ENCODE measurements around the gene YPEL1.
"Not testable (repeated sequence)": the region's sequence is repeated elsewhere in the genome, so short reads cannot be mapped to it uniquely, and the experiment has no call there.

YPEL1 gene

DNA sequence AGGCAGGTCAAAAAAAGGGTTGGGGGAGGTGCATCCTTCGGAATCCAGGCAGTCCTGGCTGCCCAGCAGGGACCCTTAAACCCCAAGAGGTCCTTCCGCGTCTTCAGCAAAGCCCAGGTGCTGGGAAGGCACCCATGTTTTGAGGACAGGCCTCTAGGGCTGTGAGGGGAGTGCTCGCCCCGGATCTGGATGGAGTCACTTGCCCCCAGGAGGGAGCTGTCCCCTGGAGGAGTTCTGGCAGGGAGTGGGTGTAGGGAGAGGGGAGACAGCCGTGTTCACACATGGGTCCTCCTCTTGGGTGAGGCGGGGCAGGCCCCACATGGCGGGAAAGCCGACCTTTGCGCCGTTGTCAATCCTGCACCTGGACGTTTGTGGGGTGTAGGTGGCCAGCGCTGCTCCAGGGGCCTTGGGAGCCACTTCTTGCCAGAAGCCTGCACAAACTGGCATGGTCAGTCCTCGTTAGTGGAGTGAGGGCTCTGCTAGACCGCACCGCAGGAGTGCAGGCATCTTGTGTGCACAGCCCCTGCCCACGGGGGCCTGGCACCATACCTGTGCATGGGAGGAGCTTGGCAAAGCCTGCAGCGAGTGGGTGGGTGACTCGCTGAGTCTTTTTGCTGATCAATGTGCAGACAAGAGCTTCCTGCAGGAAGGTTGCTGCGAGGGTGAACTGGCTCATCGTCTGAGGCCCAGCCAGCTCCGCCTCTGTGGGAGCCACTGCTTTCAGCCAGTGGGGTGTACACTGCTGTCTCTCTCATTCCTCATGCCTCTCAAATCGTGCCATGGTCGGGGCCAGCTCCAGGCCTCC lies 53.8 kb downstream of the YPEL1 start:
- Histone ChIP-seq H3K4me2 (peak overlapping the region; percentile 62), H3K27me3 (no peaks in the 10 kb centered on the region), H3K4me1 (peaks cover 35% of the 10 kb centered on the region), H3K4me3 (no peak overlapping the region), H3K9me3 (peaks cover 4% of the 10 kb centered on the region; the same call in 1 of the 2 replicates), H3K36me3 (peaks cover 86% of the 10 kb centered on the region), H3K9ac (0 out of 2 replicates have a peak overlapping the region, but pooled peaks have one; percentile 21), H3K27ac (peak overlapping the region; percentile 57), H4K20me1 (peaks cover 27% of the 10 kb centered on the region)
- TF ChIP-seq Cebpa-rat (IDR thresholded peaks at IDR 0.05): no peak

GRCh38 chr22:21680830-21681565 lies 54.6 kb downstream of the YPEL1 start:
- no peak overlapping the region for H3K4me2 ChIP-seq
- H4K20me1 ChIP-seq: peaks cover 27% of the 10 kb centered on the region
- peaks cover 8% of the 10 kb centered on the region for H3K9me3 ChIP-seq
- H3K4me3 ChIP-seq: no peak overlapping the region
- no peak overlapping the region for H3K9ac ChIP-seq
- TF ChIP-seq Cebpa-rat (IDR thresholded peaks at IDR 0.05): no peak
- H3K4me1 ChIP-seq: peaks cover 28% of the 10 kb centered on the region
- peaks cover 86% of the 10 kb centered on the region for H3K36me3 ChIP-seq
- H3K27ac ChIP-seq: peak overlapping the region; percentile 57
- no peaks in the 10 kb centered on the region for H3K27me3 ChIP-seq

DNA sequence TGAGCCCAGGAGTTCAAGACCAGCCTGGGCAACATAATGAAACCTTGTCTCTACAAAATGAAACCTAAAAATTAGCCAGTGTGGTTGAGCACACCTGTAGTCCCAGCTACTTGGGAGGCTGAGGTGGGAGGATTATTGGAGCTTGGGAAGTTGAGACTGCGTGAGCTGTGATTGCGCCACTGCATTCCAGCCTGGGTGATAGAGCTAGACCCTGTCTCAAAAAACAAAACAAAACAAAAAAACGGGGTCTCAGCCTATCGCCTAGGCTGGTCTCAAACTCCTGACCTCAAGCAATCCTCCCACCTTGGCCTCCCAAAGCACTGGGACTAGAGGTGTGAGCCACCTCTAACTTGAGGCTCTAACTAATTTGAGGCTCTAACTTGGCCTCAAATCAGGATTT lies 56.2 kb downstream of the YPEL1 start:
- Histone ChIP-seq H3K9ac (no peak overlapping the region), H3K27ac (no peak overlapping the region), H3K4me1 (peaks cover 28% of the 10 kb centered on the region), H3K4me3 (no peak overlapping the region), H3K27me3 (no peaks in the 10 kb centered on the region), H3K36me3 (peaks cover 86% of the 10 kb centered on the region), H4K20me1 (peaks cover 27% of the 10 kb centered on the region), H3K9me3 (peaks cover 14% of the 10 kb centered on the region), H3K4me2 (no peak overlapping the region)
- no peak for TF ChIP-seq Cebpa-rat (IDR thresholded peaks at IDR 0.05)

- H3K4me2 ChIP-seq, H3K9ac ChIP-seq, H3K27ac ChIP-seq, H3K4me3 ChIP-seq, H3K27me3 ChIP-seq: not testable (repeated sequence)
- Histone ChIP-seq H3K4me1 (peaks cover 30% of the 10 kb centered on the region), H4K20me1 (peaks cover 29% of the 10 kb centered on the region), H3K36me3 (peaks cover 86% of the 10 kb centered on the region), H3K9me3 (peaks cover 14% of the 10 kb centered on the region)
These were observed 56.8 kb downstream of the YPEL1 start for GRCh38 chr22:21678842-21679241.

GRCh38 chr22:21677606-21678443 lies 57.8 kb downstream of the YPEL1 start:
- no peak for TF ChIP-seq Cebpa-rat (IDR thresholded peaks at IDR 0.05)
- Histone ChIP-seq H3K27me3 (no peaks in the 10 kb centered on the region), H4K20me1 (peaks cover 32% of the 10 kb centered on the region), H3K4me1 (peaks cover 31% of the 10 kb centered on the region), H3K27ac (no peak overlapping the region), H3K36me3 (peaks cover 86% of the 10 kb centered on the region), H3K9ac (no peak overlapping the region), H3K4me3 (no peak overlapping the region), H3K4me2 (no peak overlapping the region), H3K9me3 (peaks cover 14% of the 10 kb centered on the region)

- TF ChIP-seq Cebpa-rat (IDR thresholded peaks at IDR 0.05): no peak
- Histone ChIP-seq H3K4me2 (no peak overlapping the region), H4K20me1 (peaks cover 29% of the 10 kb centered on the region), H3K4me1 (peaks cover 9% of the 10 kb centered on the region; the same call in 1 of the 2 replicates), H3K36me3 (peaks cover 86% of the 10 kb centered on the region), H3K27ac (no peak overlapping the region), H3K4me3 (no peak overlapping the region), H3K27me3 (no peaks in the 10 kb centered on the region), H3K9me3 (peaks cover 14% of the 10 kb centered on the region), H3K9ac (no peak overlapping the region)
These were observed 60.9 kb downstream of the YPEL1 start for GRCh38 chr22:21674638-21675245.

GRCh38 chr22:21673534-21674321 lies 61.9 kb downstream of the YPEL1 start:
- Histone ChIP-seq H3K4me2 (no peak overlapping the region), H3K36me3 (peaks cover 94% of the 10 kb centered on the region), H3K4me3 (no peak overlapping the region), H3K4me1 (peaks cover 13% of the 10 kb centered on the region; the same call in 1 of the 2 replicates), H4K20me1 (peaks cover 37% of the 10 kb centered on the region), H3K9me3 (peaks cover 14% of the 10 kb centered on the region), H3K27me3 (no peaks in the 10 kb centered on the region), H3K9ac (no peak overlapping the region), H3K27ac (peak overlapping the region; percentile 16; the same call in 1 of the 2 replicates)
- no peak for TF ChIP-seq Cebpa-rat (IDR thresholded peaks at IDR 0.05)

DNA sequence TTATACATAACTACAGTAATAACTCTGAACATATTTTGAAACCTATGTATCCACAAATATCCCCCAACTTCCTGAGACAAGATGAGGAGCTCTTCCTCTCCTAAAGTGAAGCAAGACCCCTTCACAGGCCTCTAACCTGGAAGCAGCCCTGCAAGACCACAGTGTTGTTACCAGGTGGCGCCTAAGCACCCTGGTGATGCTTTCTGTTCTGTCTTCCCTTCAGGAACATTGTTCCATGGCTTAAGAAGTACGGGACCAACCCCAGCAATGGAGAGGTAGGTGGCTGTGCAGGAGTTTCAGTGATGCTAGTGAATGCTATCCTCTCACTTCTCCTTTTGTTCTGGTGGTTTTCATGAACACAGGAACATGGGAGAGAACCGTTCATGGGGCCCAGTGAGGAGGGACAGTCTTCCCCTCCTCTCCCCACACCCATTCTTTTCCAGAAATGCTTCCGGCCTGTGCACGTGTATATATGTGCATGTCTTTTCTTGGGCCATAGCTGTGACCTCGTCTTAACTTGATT lies 63.4 kb downstream of the YPEL1 start:
- no peak overlapping the region for H3K9ac ChIP-seq
- peaks cover 25% of the 10 kb centered on the region for H3K4me1 ChIP-seq
- H4K20me1 ChIP-seq: peaks cover 37% of the 10 kb centered on the region
- H3K27ac ChIP-seq: no peak overlapping the region
- no peak for TF ChIP-seq Cebpa-rat (IDR thresholded peaks at IDR 0.05)
- H3K4me3 ChIP-seq: no peak overlapping the region
- H3K27me3 ChIP-seq: no peaks in the 10 kb centered on the region
- H3K4me2 ChIP-seq: no peak overlapping the region
- peaks cover 14% of the 10 kb centered on the region for H3K9me3 ChIP-seq
- H3K36me3 ChIP-seq: peaks cover 80% of the 10 kb centered on the region

All from BLaER1 (cell line).